H1 (cell line): ENCODE data around the gene HSF5. TPM values are rescaled to one million over a fixed set of nuclear protein-coding genes. Genes with fewer than 3 reads are reported as not detected.

Source experiments
- CTCF ChIA-PET: fragments of 300-600 bp; sonication (Branson Sonifier 250); formaldehyde crosslinking; loops from one replicate; lab custom pipeline; 2021; ENCODE audit not compliant: partially characterized antibody; lab: Charles Lee
- POLR2A ChIA-PET: fragments of 300-600 bp; sonication (Branson Sonifier 250); formaldehyde crosslinking; loops from one replicate; lab custom pipeline; 2021; ENCODE audit warnings: inconsistent platforms; ENCODE audit not compliant: partially characterized antibody; lab: Charles Lee
- DNase-seq, 2 experiments: peaks; one replicate each; pipeline versions ENCODE4 v3.0.0 to v3.0.0-alpha.2; 2010 to 2022; ENCODE audit warnings: low spot score in 2 of 2, low read depth in 1 of 2, mixed read lengths in 1 of 2
- FAIRE-seq: peaks from 2 replicates; lab custom pipeline; 2011; peaks lifted over from hg19 to GRCh38; lab: Jason Lieb, UNC
- H2AFZ ChIP-seq: 2 replicates; pipeline ENCODE4 v1.8.1; 2012; ENCODE audit warnings: low read length, inconsistent platforms
- H2AK5ac ChIP-seq: 2 replicates; pipeline ENCODE4 v1.6.1; 2013; ENCODE audit warnings: low read depth, low read length
- H2BK120ac ChIP-seq: replicated peaks from 2 replicates; pipeline ENCODE3; 2013; ENCODE audit warnings: low read depth, low read length, inconsistent platforms
- H2BK12ac ChIP-seq: 2 replicates; pipeline ENCODE4 v1.6.1; 2013; ENCODE audit warnings: low read depth, low read length
- H2BK15ac ChIP-seq: 2 replicates; pipeline ENCODE4 v1.6.1; 2013; ENCODE audit warnings: low read length
- H2BK20ac ChIP-seq: 2 replicates; pipeline ENCODE4 v1.6.1; 2013; ENCODE audit warnings: low read length
- H2BK5ac ChIP-seq: 2 replicates; pipeline ENCODE4 v1.6.1; 2013; ENCODE audit warnings: low read depth, low read length
- H3K14ac ChIP-seq: 2 replicates; pipeline ENCODE4 v1.6.1; 2013; ENCODE audit warnings: inconsistent platforms; ENCODE audit not compliant: insufficient read length
- H3K18ac ChIP-seq: 2 replicates; pipeline ENCODE4 v1.6.1; 2013; ENCODE audit warnings: low read length; ENCODE audit errors: extremely low read depth
- H3K23ac ChIP-seq: 2 replicates; pipeline ENCODE4 v1.6.1; 2013; ENCODE audit warnings: inconsistent platforms; ENCODE audit not compliant: insufficient read length
- H3K23me2 ChIP-seq: 2 replicates; pipeline ENCODE4 v1.6.1; 2013; ENCODE audit warnings: low read depth, low read length
- H3K27ac ChIP-seq: 2 replicates; pipeline ENCODE4 v1.6.1; 2011; ENCODE audit warnings: low read depth, low read length, inconsistent platforms
- H3K27me3 ChIP-seq, 4 experiments: replicated peaks in 1 of 4; 1 replicate in 1 of 4; 2 replicates in 3 of 4; pipeline versions ENCODE4 v1.6.1 to v1.8.1; 2011 to 2013; ENCODE audit warnings: low read length in 3 of 4, mild to moderate bottlenecking in 3 of 4, inconsistent platforms in 2 of 4, mixed read lengths in 2 of 4, moderate library complexity in 1 of 4; ENCODE audit not compliant: control insufficient read depth in 3 of 4, insufficient read depth in 3 of 4; ENCODE audit errors: extremely low read depth in 1 of 4
- H3K36me3 ChIP-seq, 4 experiments: 2 replicates each; pipeline versions ENCODE4 v1.6.1 to v1.8.1; 2011 to 2013; ENCODE audit warnings: mild to moderate bottlenecking in 4 of 4, low read length in 3 of 4, moderate library complexity in 2 of 4, control low read depth in 1 of 4, inconsistent platforms in 1 of 4; ENCODE audit not compliant: insufficient read depth in 4 of 4, control insufficient read depth in 2 of 4
- H3K4ac ChIP-seq: replicated peaks from 2 replicates; pipeline ENCODE3; 2013; ENCODE audit warnings: low read length, low read depth, mixed read lengths, inconsistent platforms; ENCODE audit not compliant: insufficient read length
- H3K4me1 ChIP-seq, 4 experiments: replicated peaks in 1 of 4; 1 replicate in 1 of 4; 2 replicates in 3 of 4; pipeline versions ENCODE4 v1.6.1 to v1.8.1; 2011 to 2013; ENCODE audit warnings: low read length in 3 of 4, inconsistent platforms in 2 of 4, mixed read lengths in 1 of 4; ENCODE audit not compliant: insufficient read depth in 4 of 4, control insufficient read depth in 3 of 4
- H3K4me2 ChIP-seq, 2 experiments: 2 replicates each; pipeline versions ENCODE4 v1.6.1 to v1.8.1; 2011 to 2013; ENCODE audit warnings: low read depth in 2 of 2, low read length in 2 of 2, control low read depth in 1 of 2, inconsistent platforms in 1 of 2, mild to moderate bottlenecking in 1 of 2; ENCODE audit not compliant: insufficient read depth in 1 of 2
- H3K4me3 ChIP-seq, 4 experiments: fragments of 200-600, 300-600 bp in 1 of 4; sonication (generic), shearing (Covaris generic), sonication (Bioruptor Twin) in 1 of 4; 2 replicates each; pipeline versions ENCODE4 v1.5.1 to v1.8.1; 2011 to 2016; ENCODE audit warnings: low read length in 4 of 4, low read depth in 3 of 4, control low read depth in 2 of 4, inconsistent platforms in 2 of 4, mild to moderate bottlenecking in 2 of 4, mixed read lengths in 1 of 4, moderate library complexity in 1 of 4; ENCODE audit not compliant: insufficient read depth in 2 of 4; ENCODE audit errors: extremely low read depth in 1 of 4
- H3K56ac ChIP-seq: replicated peaks from 2 replicates; pipeline ENCODE3; 2013; ENCODE audit warnings: low read depth, mild to moderate bottlenecking, mixed read lengths, low read length, inconsistent platforms; ENCODE audit not compliant: insufficient read length
- H3K79me1 ChIP-seq: 2 replicates; pipeline ENCODE4 v1.6.1; 2013; ENCODE audit warnings: low read depth, low read length, control low read depth
- H3K79me2 ChIP-seq, 2 experiments: 2 replicates each; pipeline versions ENCODE4 v1.6.1 to v1.8.1; 2012 to 2013; ENCODE audit warnings: low read length in 2 of 2, mild to moderate bottlenecking in 2 of 2, inconsistent platforms in 1 of 2; ENCODE audit not compliant: insufficient read depth in 2 of 2, control insufficient read depth in 1 of 2
- H3K9ac ChIP-seq, 4 experiments: replicated peaks in 1 of 4; 1 replicate in 1 of 4; 2 replicates in 3 of 4; pipeline versions ENCODE4 v1.6.1 to v1.8.1; 2011 to 2013; ENCODE audit warnings: low read depth in 3 of 4, low read length in 3 of 4, control low read depth in 2 of 4, mild to moderate bottlenecking in 2 of 4, moderate library complexity in 2 of 4, inconsistent platforms in 1 of 4; ENCODE audit errors: extremely low read depth in 1 of 4
- H3K9me3 ChIP-seq, 2 experiments: 2 replicates each; pipeline versions ENCODE4 v1.6.1 to v1.8.1; 2012 to 2013; ENCODE audit warnings: mild to moderate bottlenecking in 2 of 2, moderate library complexity in 2 of 2, control low read depth in 1 of 2, inconsistent platforms in 1 of 2, low read depth in 1 of 2, low read length in 1 of 2, mixed read lengths in 1 of 2; ENCODE audit not compliant: insufficient read depth in 2 of 2
- H4K20me1 ChIP-seq, 2 experiments: replicated peaks in 1 of 2; 2 replicates each; pipeline versions ENCODE3 to v1.8.1; 2011 to 2013; ENCODE audit warnings: inconsistent platforms in 2 of 2, low read length in 2 of 2, mild to moderate bottlenecking in 1 of 2; ENCODE audit not compliant: insufficient read depth in 2 of 2, control insufficient read depth in 1 of 2
- H4K5ac ChIP-seq: 2 replicates; pipeline ENCODE4 v1.6.1; 2013; ENCODE audit warnings: low read length, low read depth, mixed read lengths, inconsistent platforms; ENCODE audit not compliant: insufficient read length
- H4K8ac ChIP-seq: 2 replicates; pipeline ENCODE4 v1.8.0; 2013; ENCODE audit warnings: mild to moderate bottlenecking, moderate library complexity, low read length, inconsistent platforms; ENCODE audit not compliant: insufficient read depth; ENCODE audit errors: extremely low read depth
- H4K91ac ChIP-seq: replicated peaks from 2 replicates; pipeline ENCODE3; 2013; ENCODE audit warnings: low read length, mixed read lengths, inconsistent platforms; ENCODE audit not compliant: insufficient read length
- FOSL1 ChIP-seq: IDR thresholded peaks from 2 replicates; pipeline ENCODE4 v1.6.1; 2011; ENCODE audit warnings: mild to moderate bottlenecking, low read depth, low read length, moderate library complexity; ENCODE audit not compliant: insufficient read depth
- SP4 ChIP-seq: IDR thresholded peaks from 2 replicates; pipeline ENCODE4 v1.6.1; 2012; ENCODE audit warnings: low read length, inconsistent platforms
- WGBS, 2 experiments: shearing (Covaris generic) in 1 of 2; methylation state at CpG; one replicate each; pipeline versions ENCODE4 v1.1.6 to v1.1.7; 2013 to 2015; ENCODE audit warnings: low lambda C conversion rate in 2 of 2, mixed read lengths in 2 of 2, inconsistent platforms in 1 of 2, low coverage in 1 of 2, missing lambda C conversion rate in 1 of 2; ENCODE audit not compliant: insufficient replicate concordance in 2 of 2, insufficient coverage in 1 of 2, insufficient read length in 1 of 2; ENCODE audit errors: extremely low coverage in 1 of 2, missing lambda C conversion rate in 1 of 2; 5-methylcytosine and 5-hydroxymethylcytosine counted together
- polyA plus RNA-seq, 7 experiments: library from polyadenylated mRNA; depleted of rRNA in 3 of 7; stranded (reverse) in 5 of 7; unstranded in 2 of 7; fragments of >200 nt in 5 of 7; fragments of 200-250 nt in 2 of 7; gene quantifications; 1 replicate in 5 of 7; 2 replicates in 1 of 7; 4 replicates in 1 of 7; pipeline versions ENCODE4 v1.2.1 to v1.2.3, GENCODE V29; 2011 to 2013; ENCODE audit warnings: missing spikeins in 2 of 7, mixed read lengths in 2 of 7
- total RNA-seq: library from RNA; stranded (reverse); fragmentation: NEBNext Ultra II Directional; extraction: Animal tissue kit (Norgen Biotek cat#: 25700); gene quantifications from 2 replicates; pipeline ENCODE4 v1.2.1, GENCODE V29; 2021

Gene HSF5
- total and polyA plus RNA-seq, 2 of the 8 experiments (the other 6 are each of a cell fraction or from before 2014, with no cell fraction given), result not detected

DNA sequence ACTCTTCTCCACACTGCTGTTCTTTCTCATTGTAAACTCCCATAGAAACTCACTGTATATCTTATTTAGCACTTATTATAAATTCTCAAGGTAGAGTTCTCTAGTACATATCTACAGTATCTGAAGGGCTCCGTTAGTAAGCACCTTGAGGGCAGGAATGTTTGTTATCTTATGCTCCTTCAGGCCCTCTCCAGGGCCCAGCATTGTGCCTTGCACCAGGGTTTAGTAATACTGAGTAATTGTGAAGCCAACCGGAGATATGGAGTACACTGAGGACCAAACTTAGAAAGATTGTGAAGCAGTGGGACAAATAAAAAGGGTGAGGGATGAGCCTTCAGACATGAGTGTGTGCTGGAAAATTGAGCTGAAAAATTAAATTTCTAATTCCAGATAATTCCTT, 97.3 kb downstream of the HSF5 start:
- H3K27me3 ChIP-seq, result peaks cover 0 to 4% (median 3%) of the 10 kb centered on the region in 4 experiments; a peak in 3 of 7 replicates
- no peak for TF ChIP-seq SP4
- no peak for TF ChIP-seq FOSL1
- H3K14ac ChIP-seq, result no peak overlapping the region
- POLR2A ChIA-PET, result no interaction called here
- FAIRE-seq (no peak), DNase-seq (no peak)
- H3K18ac ChIP-seq, result no peak overlapping the region
- no peak overlapping the region for H3K56ac ChIP-seq
- H3K23me2 ChIP-seq, result no peaks in the 10 kb centered on the region
- H4K91ac ChIP-seq, result no peak overlapping the region
- no peak overlapping the region for H4K8ac ChIP-seq
- H3K79me1 ChIP-seq, result no peaks in the 10 kb centered on the region
- no peak overlapping the region for H2AK5ac ChIP-seq
- H4K5ac ChIP-seq, result no peak overlapping the region
- H2BK120ac ChIP-seq, result no peak overlapping the region
- H3K36me3 ChIP-seq, result no peaks in the 10 kb centered on the region
- no peak overlapping the region for H3K4ac ChIP-seq
- H2BK20ac ChIP-seq, result no peak overlapping the region; the same call in 1 of the 2 replicates
- H3K4me1 ChIP-seq, result peaks cover 3 to 18% (median 6%) of the 10 kb centered on the region in 4 experiments; a peak in 5 of 7 replicates
- 93% methylated on average over 2 of the region's 2 CpGs; no CpG with 5 or more reads in 1 of the 2 experiments for WGBS, 2 experiments
- no peak overlapping the region for H2BK5ac ChIP-seq
- H3K27ac ChIP-seq, result no peak overlapping the region
- no peak overlapping the region for H2BK12ac ChIP-seq
- no peak overlapping the region; the same call in 1 of the 2 replicates for H2BK15ac ChIP-seq
- H3K9ac ChIP-seq, result no peak overlapping the region
- no peak overlapping the region for H3K4me2 ChIP-seq
- CTCF ChIA-PET, result no interaction called here
- no peak overlapping the region for H3K23ac ChIP-seq
- no peak overlapping the region for H2AFZ ChIP-seq
- no peaks in the 10 kb centered on the region for H3K9me3 ChIP-seq
- no peak overlapping the region for H3K4me3 ChIP-seq
- H3K79me2 ChIP-seq, result no peaks in the 10 kb centered on the region
- no peaks in the 10 kb centered on the region for H4K20me1 ChIP-seq
